ENCODE results near the gene CELSR1.

CELSR1 gene

DNA sequence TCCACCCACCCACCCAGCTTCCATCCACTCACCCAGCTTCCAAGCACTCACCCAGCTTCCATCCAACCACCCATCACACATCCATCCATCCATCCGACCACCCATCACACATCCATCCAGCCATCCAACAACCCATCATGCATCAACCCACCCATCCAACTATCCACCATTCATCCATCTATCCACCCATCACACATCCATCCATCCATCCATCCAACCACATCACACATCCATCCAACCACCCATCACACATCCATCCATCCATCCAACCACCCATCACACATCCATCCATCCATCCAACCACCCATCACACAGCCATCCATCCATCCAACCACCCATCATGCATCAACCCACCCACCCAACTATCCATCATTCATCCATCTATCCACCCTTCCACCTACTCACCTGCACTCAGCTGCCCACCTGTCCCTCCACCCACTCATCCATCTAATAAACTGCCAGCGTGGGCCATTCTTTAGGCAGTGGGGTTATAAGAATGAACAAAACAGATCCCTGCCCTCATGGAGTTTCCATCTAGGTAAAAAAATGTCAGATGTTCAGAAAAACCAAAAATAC is 88.2 kb downstream of the CELSR1 start:
- no peak for DNase-seq (ENCODE audit: low read depth, low spot score)

DNA sequence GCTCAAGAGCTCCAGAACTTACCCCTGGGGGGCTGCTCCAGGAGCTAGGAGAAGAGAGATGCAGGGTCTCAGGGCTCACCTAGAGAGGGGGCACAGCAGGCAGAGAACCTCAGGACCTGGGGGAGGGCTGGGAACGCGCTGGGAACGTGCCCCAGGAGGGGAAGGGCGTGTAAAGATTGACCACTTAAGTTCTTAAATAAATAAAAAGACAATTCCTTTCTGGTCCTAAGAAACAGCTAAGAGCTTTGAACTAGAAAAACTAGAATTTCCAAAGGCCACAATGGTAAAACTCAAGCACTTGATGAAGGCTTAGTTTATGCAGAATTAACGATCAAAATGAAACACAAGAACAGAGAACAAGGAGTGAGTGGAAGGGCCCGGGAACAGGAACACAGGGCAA is 89.1 kb downstream of the CELSR1 start:
- DNase-seq (ENCODE audit: low read depth, low spot score): no peak

DNA sequence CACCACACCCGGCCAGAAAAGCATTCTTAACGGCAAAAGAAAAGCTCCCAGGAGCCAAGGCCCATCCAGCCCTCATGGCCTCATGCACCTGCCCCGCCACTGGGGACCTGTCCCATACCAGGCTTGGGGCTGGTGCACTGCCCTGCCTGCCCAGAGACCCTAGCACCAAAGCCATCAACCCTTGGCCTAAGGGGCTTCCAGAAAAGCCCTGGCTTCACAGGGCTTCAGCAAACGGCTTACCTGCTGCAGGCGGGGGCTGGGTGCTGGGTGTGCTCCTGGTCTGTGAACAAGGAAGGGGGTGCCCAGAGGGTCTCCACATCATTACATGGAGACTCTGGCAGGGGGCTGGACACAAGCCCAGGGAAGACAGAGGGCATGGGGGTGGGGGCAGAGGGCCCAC is 89.5 kb downstream of the CELSR1 start:
- DNase-seq (ENCODE audit: low read depth, low spot score): no peak

- no peak for DNase-seq (ENCODE audit: low read depth, low spot score)
These were observed 90.6 kb downstream of the CELSR1 start for GRCh38 chr22:46446799-46447198.

DNA sequence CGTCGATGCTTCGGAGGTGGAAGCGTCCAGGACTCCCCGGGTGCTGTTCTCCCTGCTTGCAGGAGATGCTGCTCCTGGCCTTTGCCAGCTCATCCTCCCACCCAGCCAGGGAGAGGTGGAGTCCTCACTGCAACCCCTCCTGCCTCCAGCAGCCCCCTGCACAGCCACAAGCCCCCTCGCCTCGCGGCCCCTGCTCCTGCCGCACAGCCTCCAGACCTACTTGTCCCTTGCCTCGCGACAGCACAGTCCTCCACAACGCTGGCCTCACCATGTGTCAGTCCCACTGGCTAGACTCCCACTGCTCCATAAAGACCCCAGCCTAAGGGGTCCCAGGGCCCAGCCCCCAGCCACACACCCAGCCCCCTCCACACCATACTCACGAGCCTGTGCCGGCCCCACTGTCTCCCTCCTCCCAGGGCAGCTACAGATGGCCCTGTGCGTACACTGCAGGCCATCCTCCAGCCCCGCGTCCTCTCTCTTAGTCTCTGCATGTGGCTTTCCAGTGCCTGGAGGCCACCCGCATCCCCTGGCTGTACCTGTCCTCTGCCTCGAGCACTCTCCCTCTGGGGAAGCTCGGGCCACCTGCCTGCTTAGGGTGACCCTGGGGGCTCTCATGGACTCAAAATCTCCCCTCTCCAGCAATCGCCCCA is 91.5 kb downstream of the CELSR1 start:
- no peak for DNase-seq (ENCODE audit: low read depth, low spot score)

GRCh38 chr22:46444390-46444854 is 93.0 kb downstream of the CELSR1 start:
- no peak for DNase-seq (ENCODE audit: low read depth, low spot score)

- DNase-seq (ENCODE audit: low read depth, low spot score): no peak
These were observed 93.5 kb downstream of the CELSR1 start for GRCh38 chr22:46443850-46444389.

DNA sequence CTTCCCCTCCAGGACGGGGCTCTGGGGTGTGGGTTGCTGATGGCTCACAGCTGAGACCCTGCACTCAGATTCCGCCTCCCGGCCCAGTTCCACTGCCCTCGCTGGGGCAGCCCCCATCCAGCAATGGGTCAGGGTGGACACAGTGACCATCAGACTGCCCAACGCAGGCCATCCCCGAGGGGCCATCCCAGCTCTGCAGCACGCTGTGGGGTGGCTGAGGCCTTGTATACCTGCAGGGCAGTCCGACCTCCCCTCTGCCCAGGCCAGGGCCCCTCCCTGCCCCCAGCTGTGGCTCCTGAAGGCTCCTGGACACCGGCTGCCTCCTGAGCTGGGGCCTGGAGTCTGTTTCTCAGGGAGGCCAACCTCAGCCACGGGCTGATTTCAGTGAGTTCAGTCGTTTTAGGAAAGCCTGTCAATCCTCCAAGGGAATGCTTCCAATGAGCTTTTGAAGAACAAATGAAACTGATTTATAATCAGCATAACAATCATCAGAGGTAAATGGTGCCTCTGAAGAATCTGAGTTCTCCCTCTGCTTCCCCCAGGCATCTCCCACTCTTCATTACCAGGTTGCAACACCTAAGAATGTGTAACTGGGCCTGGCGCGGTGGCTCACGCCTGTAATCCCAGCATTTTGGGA is 95.1 kb downstream of the CELSR1 start:
- DNase-seq (ENCODE audit: low read depth, low spot score): no peak

GRCh38 chr22:46439576-46440465 is 97.6 kb downstream of the CELSR1 start:
- no peak for DNase-seq (ENCODE audit: low read depth, low spot score)

DNA sequence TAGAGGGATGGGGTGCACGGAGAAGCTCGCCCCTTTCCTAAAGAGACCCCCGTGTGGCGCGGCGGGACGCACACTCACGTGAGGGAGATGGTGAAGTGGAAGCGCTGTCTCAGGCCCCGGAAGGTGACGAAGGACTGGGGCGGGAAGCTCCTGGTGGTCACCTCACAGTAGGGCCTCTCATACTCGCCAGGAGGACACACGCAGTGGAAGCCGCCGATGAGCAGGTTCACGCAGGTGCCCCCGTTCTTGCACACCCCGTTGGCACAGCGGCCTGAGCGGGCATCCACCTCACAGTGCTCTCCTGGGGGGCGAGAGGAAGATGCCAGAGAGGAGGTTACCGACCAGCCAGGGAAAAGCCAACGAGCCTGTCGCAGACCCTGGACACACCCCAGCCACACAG is 98.3 kb downstream of the CELSR1 start:
- DNase-seq (ENCODE audit: low read depth, low spot score): no peak

DNA sequence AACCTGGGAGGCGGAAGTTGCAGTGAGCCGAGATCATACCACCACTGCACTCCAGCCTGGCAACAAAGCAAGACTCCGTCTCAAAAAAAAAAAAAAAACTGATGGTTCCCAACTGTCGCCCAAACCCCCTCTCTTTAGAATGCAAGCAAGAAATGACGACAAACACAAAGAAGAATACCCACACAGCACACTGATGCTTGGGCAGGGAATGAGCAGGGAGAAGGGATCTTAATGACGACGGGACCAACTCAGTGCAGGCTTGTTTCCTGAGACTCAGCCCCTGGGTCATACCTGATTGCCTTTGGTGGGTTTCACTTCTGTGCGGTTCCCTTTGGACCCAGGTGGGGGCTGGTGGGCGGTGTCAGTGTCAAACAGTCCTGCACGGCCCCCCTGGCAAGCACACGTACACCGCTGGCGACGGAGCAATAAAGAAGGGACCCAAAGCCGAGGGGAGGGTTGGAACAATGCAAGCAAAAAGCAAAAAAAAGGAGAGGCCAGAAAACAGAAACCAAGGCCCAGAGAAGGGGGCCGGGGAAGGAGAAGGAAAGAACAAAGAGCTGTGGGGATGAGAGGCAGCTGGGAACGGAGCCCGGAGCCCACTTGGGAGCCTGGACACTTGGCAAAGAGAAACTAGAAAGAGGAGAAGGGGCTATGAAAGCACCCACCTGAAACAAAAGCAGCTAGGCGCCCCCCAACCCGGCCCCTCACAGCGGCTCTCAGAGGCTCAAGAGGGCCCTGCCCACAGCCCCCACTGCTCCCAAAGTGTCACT is 99.6 kb downstream of the CELSR1 start:
- peak; percentile 34 for DNase-seq (ENCODE audit: low read depth, low spot score)

GRCh38 chr22:46436595-46437175 is 100.7 kb downstream of the CELSR1 start:
- DNase-seq (ENCODE audit: low read depth, low spot score): peak; percentile 55

- DNase-seq (ENCODE audit: low read depth, low spot score): no peak
These were observed 104.1 kb downstream of the CELSR1 start for GRCh38 chr22:46433318-46433717.

DNA sequence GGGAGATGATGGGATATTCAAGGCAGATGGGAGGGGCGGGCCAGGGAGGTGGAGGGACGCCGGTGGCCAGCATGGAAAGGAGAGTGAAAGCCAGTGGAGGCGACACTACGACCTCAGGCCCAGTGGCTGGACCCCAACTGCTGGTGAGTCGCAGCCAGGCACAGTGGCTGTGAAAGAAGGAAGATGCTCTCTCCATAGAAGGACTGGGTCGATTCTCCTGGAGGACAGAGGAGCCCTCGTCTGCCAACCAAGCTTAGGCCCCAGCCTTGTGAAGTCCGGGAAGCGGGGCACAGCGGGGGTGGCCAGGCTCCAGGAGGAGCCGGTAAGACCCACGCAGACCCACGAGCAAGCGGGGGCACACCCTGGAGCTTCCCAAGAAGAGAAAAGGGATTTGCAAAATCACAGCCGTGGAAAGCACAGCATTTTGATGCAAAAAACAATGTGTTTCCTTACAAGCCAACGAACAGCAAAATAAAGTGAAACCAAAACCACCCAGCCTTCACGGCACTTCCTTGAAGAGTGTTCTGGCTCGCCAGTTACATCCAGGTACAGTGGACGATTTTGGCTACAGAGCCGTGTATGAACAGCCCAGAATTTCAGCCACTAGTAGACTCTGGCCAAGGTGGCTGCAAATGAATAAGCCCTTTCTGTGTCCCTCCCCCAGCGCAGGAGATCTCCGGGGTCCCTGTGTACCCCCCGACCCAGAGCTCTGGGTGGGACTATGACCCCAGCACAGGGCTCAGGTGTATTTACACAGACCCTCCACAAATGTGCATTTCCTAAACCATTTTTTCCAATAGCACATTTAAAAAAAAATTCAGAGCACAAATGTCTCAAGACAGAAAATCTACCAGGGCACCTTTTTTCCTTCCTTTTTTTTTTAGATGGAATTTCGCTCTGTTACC is 105.0 kb downstream of the CELSR1 start:
- no peak for DNase-seq (ENCODE audit: low read depth, low spot score)

DNA sequence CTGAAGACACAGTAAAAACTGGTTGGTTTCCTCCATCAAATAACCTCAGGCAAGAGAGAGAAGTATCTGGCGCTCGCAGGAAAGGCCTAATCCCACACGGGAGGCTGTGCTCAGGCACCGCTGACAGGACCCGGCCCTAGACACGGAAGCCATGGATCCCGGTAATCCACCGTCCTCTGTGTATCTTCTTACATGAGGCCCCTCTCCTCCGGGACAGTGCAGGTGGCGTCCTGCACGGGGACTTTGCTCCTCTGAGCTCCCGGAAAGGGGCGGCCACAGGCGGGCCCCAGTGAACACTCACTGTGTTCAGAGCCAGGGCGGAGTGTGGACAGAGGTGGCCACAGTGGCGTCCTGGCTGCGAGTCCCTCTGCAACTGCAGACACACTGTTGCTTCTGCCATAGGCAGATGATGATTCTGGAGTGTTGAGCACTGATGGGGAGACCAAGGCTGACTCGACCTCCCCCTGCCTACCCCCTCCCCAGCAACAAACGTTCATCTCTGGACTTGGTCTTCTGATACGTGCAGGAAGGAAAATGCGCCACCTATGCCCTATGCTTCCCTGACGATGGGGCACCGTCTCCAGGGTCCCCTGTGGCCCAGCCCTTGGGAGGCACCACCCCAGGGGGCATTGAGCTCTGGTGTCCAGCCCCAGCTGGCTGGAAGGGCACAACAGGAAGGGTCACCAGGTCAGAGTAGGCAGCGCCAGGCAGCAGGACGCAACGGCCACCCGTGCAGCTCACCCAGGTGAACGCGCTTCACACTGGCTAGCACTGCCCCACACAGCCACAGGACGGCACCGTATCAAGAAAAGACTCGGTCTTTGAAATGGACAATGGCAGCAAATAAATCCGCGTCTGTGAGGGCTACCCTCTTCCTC is 106.2 kb downstream of the CELSR1 start:
- no peak for DNase-seq (ENCODE audit: low read depth, low spot score)

DNA sequence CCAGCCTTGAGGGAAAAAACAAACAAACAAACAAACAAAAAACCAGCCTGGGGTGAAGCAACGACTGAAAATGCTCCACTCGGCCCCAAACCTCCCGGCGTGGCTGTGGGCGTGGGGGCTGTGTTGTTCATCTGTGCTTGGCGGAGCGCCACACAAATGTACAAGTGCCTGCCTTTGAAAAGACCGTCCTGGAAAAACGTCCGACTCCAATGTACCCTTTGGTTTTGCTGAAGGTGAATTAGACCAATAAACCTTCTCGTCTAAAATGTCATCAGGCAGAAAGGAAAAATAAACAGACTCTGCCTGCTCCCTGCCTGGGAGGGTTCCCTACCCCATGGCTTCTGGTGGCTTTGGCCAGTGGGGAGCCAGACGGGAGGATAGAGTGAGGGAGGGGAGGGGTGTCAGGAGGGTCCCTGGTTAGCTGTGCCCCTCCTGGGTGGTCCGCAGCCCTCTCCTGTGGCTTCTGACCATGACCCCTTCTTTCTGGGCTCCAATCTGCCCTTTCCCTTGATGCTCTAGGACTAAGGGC is 108.0 kb downstream of the CELSR1 start:
- DNase-seq (ENCODE audit: low read depth, low spot score): peak; percentile 52

GRCh38 chr22:46428602-46429324 is 108.7 kb downstream of the CELSR1 start:
- DNase-seq (ENCODE audit: low read depth, low spot score): no peak

DNA sequence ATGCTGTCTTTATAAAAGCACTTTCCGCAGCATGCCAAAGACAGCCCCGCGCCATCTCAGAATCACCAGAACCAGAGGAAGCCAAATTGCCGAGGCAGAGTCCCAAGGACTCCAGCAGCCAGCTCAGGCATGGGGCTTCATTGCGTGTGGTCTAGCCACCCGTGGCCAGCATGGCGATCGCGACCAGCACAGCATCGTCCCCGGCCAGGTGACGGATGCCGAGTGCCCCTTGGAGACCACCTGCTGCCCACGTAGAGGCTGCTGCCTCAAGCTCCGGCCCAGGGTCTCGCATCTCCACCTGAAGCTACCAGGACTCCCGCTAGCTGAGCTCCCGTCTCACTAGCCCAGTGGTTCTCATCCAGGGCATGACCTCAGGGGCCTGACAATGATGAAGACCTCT is 109.2 kb downstream of the CELSR1 start:
- DNase-seq (ENCODE audit: low read depth, low spot score): no peak

Data from astrocyte of the hippocampus (primary cell).